ENCODE results near the gene PLXDC1. TPM values are rescaled to one million over a fixed set of nuclear protein-coding genes. Genes with fewer than 3 reads are reported as not detected.

Gene PLXDC1
- total and polyA plus RNA-seq, 2 of the 8 experiments (the other 6 are each of a cell fraction or from before 2014, with no cell fraction given) = 4.1 to 14.6 TPM

- peak; percentile 29; the same call in 1 of the 2 replicates for TF ChIP-seq MAFK (IDR thresholded peaks at IDR 0.05; ENCODE audit: low read depth, low read length)
- no peak for TF ChIP-seq TCF12 (IDR thresholded peaks at IDR 0.05; ENCODE audit: low read depth, low read length)
- no peak for TF ChIP-seq TAF7 (optimal IDR thresholded peaks at IDR 0.05; ENCODE audit: borderline replicate concordance, low read depth, low read length)
These were observed 36.3 kb downstream of the PLXDC1 start (continued) for GRCh38 chr17:39115135-39115534.

All from H1 (cell line).